GM12878 (cell line): ENCODE data around the gene ISG20L2. TPM values are rescaled to one million over a fixed set of nuclear protein-coding genes. Genes with fewer than 3 reads are reported as not detected.

Source experiments
- BCL11A ChIP-seq: IDR thresholded peaks from 2 replicates; pipeline ENCODE4 v1.6.1; 2011; ENCODE audit warnings: low read depth, low read length
- BCL3 ChIP-seq: IDR thresholded peaks from 2 replicates; pipeline ENCODE4 v1.6.1; 2011; ENCODE audit warnings: borderline replicate concordance, low read depth, mild to moderate bottlenecking, moderate library complexity, low read length; ENCODE audit not compliant: insufficient read depth, poor library complexity, severe bottlenecking
- BMI1 ChIP-seq: fragments of 450-650 bp; IDR thresholded peaks from 2 replicates; pipeline ENCODE4 v1.6.1; 2016; ENCODE audit warnings: mild to moderate bottlenecking, moderate library complexity, borderline replicate concordance
- ELK1 ChIP-seq: IDR thresholded peaks from 2 replicates; pipeline ENCODE4 v1.6.1; 2012; ENCODE audit warnings: low read depth, low read length, improper control_type of control experiment
- EZH2 ChIP-seq: IDR thresholded peaks from 2 replicates; pipeline ENCODE4 v1.6.1; 2012; ENCODE audit warnings: low read depth, mild to moderate bottlenecking, control low read depth, inconsistent platforms, low read length, borderline replicate concordance; ENCODE audit not compliant: control insufficient read depth
- FOXK2 ChIP-seq: fragments of 450-650 bp; IDR thresholded peaks from 2 replicates; pipeline ENCODE4 v1.6.1; 2017; ENCODE audit warnings: mild to moderate bottlenecking, moderate library complexity
- GATAD2B ChIP-seq: fragments of 450-650 bp; conservative IDR thresholded peaks from 2 replicates; pipeline ENCODE4 v1.6.1; 2017; ENCODE audit warnings: low read depth, mild to moderate bottlenecking, moderate library complexity
- HDAC6 ChIP-seq: fragments of 200-600 bp; sonication (generic); IDR thresholded peaks from one replicate; pipeline ENCODE4 v1.8.0; 2017; ENCODE audit warnings: antibody characterized with exemption; ENCODE audit not compliant: unreplicated experiment
- JUND ChIP-seq: IDR thresholded peaks from 2 replicates; pipeline ENCODE4 v1.6.1; 2012; ENCODE audit warnings: low read depth, mild to moderate bottlenecking, low read length, improper control_type of control experiment, moderate library complexity
- MEF2A ChIP-seq: IDR thresholded peaks from 2 replicates; pipeline ENCODE4 v1.6.1; 2011; ENCODE audit warnings: low read depth, mild to moderate bottlenecking, low read length, moderate library complexity; ENCODE audit not compliant: insufficient read depth
- SREBF2 ChIP-seq: IDR thresholded peaks from 2 replicates; pipeline ENCODE4 v1.6.1; 2012; ENCODE audit warnings: mild to moderate bottlenecking, low read length
- SRF ChIP-seq, 2 experiments: IDR thresholded peaks; 2 replicates each; pipeline ENCODE4 v1.6.1; 2011; ENCODE audit warnings: low read depth in 2 of 2, low read length in 2 of 2, mild to moderate bottlenecking in 1 of 2, moderate library complexity in 1 of 2
- USF2 ChIP-seq: IDR thresholded peaks from 2 replicates; pipeline ENCODE4 v1.6.1; 2011; ENCODE audit warnings: low read depth, low read length, improper control_type of control experiment, borderline replicate concordance
- ZBTB4 ChIP-seq: fragments of 450-650 bp; formaldehyde crosslinking; IDR thresholded peaks from 2 replicates; pipeline ENCODE4 v1.4.0; 2022; ENCODE audit warnings: mild to moderate bottlenecking, moderate library complexity
- ZBTB40 ChIP-seq: fragments of 450-650 bp; IDR thresholded peaks from 2 replicates; pipeline ENCODE4 v1.6.1; 2016; ENCODE audit warnings: mild to moderate bottlenecking, moderate library complexity, borderline replicate concordance
- ZNF24 ChIP-seq: fragments of 450-650 bp; IDR thresholded peaks from 2 replicates; pipeline ENCODE4 v1.6.1; 2017; ENCODE audit warnings: antibody characterized with exemption, mild to moderate bottlenecking
- polyA plus RNA-seq, 11 experiments: library from polyadenylated mRNA; depleted of rRNA in 4 of 11; unstranded in 6 of 11; stranded (reverse) in 5 of 11; fragments of >200 nt; fragmentation: Nextera tagmentation in 4 of 11; fragmentation: Illumina TruSeq in 1 of 11; extraction: Ambion mirVana in 4 of 11; extraction: Trizol in 1 of 11; gene quantifications; 1 replicate in 1 of 11; 2 replicates in 10 of 11; pipeline versions ENCODE4 v1.2.1 to v1.2.3, GENCODE V29; 2011 to 2016; ENCODE audit warnings: inconsistent platforms in 2 of 11, missing spikeins in 2 of 11, low read depth in 1 of 11
- total RNA-seq, 4 experiments: library from RNA; depleted of rRNA in 3 of 4; stranded (reverse); fragments of >200 nt in 3 of 4; fragmentation: Illumina TruSeq in 1 of 4; extraction: Trizol in 1 of 4; gene quantifications; 2 replicates each; pipeline versions ENCODE4 v1.2.1 to v1.2.3, GENCODE V29; 2013 to 2021

Gene ISG20L2
- total and polyA plus RNA-seq, 10 of the 15 experiments (the other 5 are each of a cell fraction or from before 2014, with no cell fraction given): 16.4 to 111 (median 48.0) TPM

GRCh38 chr1:156767101-156767878, 38.7 kb upstream of the ISG20L2 start, which contains the start of gene PRCC (continued):
- TF ChIP-seq BCL3 (no peak), GATAD2B (peak; percentile 97), ELK1 (peak; percentile 69), BCL11A (no peak), SREBF2 (no peak), MEF2A (no peak), ZBTB4 (CRISPR knock-in tag) (no peak), ZNF24 (peak; percentile 69; the same call in 1 of the 2 replicates), BMI1 (no peak), SRF (IDR thresholded peaks at IDR 0.05; ENCODE audit: low read depth in 2 of 2, low read length in 2 of 2) (0 out of 4 replicates have a peak, but pooled peaks of 1 of the 2 experiments have one; percentile 14), FOXK2 (no peak), ZBTB40 (peak; percentile 91), JUND (no peak), USF2 (no peak), EZH2 (no peak), HDAC6 (no peak)
